MCF 10A (cell line): ENCODE results near the gene RD3L. TPM values are rescaled to one million over a fixed set of nuclear protein-coding genes. Genes with fewer than 3 reads are reported as not detected.
"Not testable (repeated sequence)": the region's sequence is repeated elsewhere in the genome, so short reads cannot be mapped to it uniquely, and the experiment has no call there.

ENCODE experiments used
- BruUV-seq: library from RNA; stranded (reverse); fragments of 400-500 nt; replicated peaks from 2 replicates; lab custom pipeline; 2021; lab: Mats Ljungman, UMichigan
- CTCF ChIA-PET: fragments of 300-600 bp; sonication (Branson Sonifier 250); formaldehyde crosslinking; extraction: SDS; loops from one replicate; lab custom pipeline; 2021; ENCODE audit warnings: antibody characterized with exemption, inconsistent platforms; lab: Yijun Ruan, JAX
- POLR2A ChIA-PET: fragments of 300-600, 350-650 bp; sonication (Branson Sonifier 250); formaldehyde crosslinking; extraction: SDS; loops from one replicate; lab custom pipeline; 2020; ENCODE audit warnings: antibody characterized with exemption, inconsistent platforms; lab: Yijun Ruan, JAX
- DNase-seq: peaks from one replicate; pipeline ENCODE4 v3.0.0-alpha.2; 2018; ENCODE audit not compliant: unreplicated experiment
- H3K27ac Mint-ChIP-seq: one replicate; pipeline ENCODE4 v1.8.0; 2022; ENCODE audit warnings: mild to moderate bottlenecking, low read depth, mixed read lengths; ENCODE audit not compliant: unreplicated experiment
- H3K27me3 Mint-ChIP-seq: one replicate; pipeline ENCODE4 v1.8.0; 2022; ENCODE audit warnings: mixed read lengths; ENCODE audit not compliant: insufficient read depth, unreplicated experiment
- H3K36me3 Mint-ChIP-seq: one replicate; pipeline ENCODE4 v1.8.0; 2022; ENCODE audit warnings: mild to moderate bottlenecking, moderate library complexity, mixed read lengths; ENCODE audit not compliant: insufficient read depth, unreplicated experiment
- H3K4me1 Mint-ChIP-seq: one replicate; pipeline ENCODE4 v1.8.0; 2022; ENCODE audit warnings: mixed read lengths; ENCODE audit not compliant: insufficient read depth, unreplicated experiment
- H3K4me3 Mint-ChIP-seq: one replicate; pipeline ENCODE4 v1.8.0; 2022; ENCODE audit warnings: mild to moderate bottlenecking, moderate library complexity, mixed read lengths; ENCODE audit not compliant: unreplicated experiment
- H3K9me3 Mint-ChIP-seq: one replicate; pipeline ENCODE4 v1.8.0; 2022; ENCODE audit warnings: mixed read lengths; ENCODE audit not compliant: unreplicated experiment
- intact Hi-C: fragments of 100-400 bp; cut with micrococcal nuclease; formaldehyde crosslinking; loops from 2 replicates; pipeline ENCODE4 v1.14.1; 2022
- total RNA-seq: library from RNA; stranded (reverse); gene quantifications from 2 replicates; pipeline ENCODE4 v1.2.3, GENCODE V29; 2022
- TF ChIP-seq, protein P1 (sequence below): fragments of 200-600 bp; IDR thresholded peaks from one replicate; pipeline ENCODE4 v1.8.0; 2022; ENCODE audit warnings: antibody characterized with exemption, mild to moderate bottlenecking; ENCODE audit not compliant: unreplicated experiment

Gene RD3L
- total RNA-seq, 1 experiment from 2014 or later = not detected

DNA sequence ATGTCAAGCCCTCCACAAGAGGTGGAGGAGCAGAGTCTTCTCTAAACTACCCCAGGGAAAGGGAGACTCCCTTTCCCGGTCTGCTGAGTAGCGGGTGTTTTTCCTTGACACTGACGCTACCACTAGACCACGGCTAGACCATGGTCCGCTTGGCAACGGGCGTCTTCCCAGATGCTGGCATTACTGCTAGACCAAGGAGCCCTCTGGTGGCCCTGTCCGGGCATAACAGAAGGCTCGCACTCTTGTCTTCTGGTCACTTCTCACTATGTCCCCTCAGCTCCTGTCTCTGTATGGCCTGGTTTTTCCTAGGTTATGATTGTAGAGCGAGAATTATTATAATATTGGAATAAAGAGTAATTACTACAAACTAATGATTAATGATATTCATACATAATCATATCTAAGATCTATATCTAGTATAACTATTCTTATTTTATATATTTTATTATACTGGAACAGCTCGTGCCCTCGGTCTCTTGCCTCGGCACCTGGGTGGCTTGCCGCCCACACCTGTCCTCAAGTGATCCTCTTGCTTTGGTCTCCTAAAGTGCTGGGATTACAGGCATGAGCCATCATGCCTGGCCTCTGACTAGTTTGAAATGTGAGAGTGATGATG is 38.4 kb upstream of the RD3L start:
- POLR2A ChIA-PET = interaction anchor here (0.6 to 1.9 kb wide), 4 partner anchors 48 to 173 kb away, joined by 3 to 5 read pairs (median 4); no protein-coding TSS in a partner anchor

DNA sequence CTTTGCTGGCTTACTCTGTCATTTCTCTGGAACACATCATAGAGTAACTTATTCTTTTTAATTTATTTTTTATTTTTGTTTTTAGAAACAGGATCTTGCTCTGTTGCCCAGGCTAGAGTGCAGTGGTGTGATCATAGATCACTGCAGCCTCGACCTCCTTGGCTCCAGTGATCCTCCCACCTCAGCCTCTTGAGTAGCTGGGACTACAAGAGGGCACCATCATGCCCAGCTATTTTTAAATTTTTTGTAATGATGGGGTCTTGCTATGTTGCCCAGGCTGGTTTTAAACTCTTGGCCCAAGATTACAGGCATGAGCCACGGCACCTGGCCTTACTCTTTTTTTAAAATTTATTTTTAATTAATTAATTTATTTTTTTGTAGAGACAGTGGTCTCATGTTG is 32.2 kb upstream of the RD3L start:
- H3K36me3 Mint-ChIP-seq = peaks cover 6% of the 10 kb centered on the region
- no peak overlapping the region for H3K27ac Mint-ChIP-seq
- TF ChIP-seq, protein P1, sequence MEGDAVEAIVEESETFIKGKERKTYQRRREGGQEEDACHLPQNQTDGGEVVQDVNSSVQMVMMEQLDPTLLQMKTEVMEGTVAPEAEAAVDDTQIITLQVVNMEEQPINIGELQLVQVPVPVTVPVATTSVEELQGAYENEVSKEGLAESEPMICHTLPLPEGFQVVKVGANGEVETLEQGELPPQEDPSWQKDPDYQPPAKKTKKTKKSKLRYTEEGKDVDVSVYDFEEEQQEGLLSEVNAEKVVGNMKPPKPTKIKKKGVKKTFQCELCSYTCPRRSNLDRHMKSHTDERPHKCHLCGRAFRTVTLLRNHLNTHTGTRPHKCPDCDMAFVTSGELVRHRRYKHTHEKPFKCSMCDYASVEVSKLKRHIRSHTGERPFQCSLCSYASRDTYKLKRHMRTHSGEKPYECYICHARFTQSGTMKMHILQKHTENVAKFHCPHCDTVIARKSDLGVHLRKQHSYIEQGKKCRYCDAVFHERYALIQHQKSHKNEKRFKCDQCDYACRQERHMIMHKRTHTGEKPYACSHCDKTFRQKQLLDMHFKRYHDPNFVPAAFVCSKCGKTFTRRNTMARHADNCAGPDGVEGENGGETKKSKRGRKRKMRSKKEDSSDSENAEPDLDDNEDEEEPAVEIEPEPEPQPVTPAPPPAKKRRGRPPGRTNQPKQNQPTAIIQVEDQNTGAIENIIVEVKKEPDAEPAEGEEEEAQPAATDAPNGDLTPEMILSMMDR = no peak
- DNase-seq = no peak
- ChIA-PET POLR2A (interaction anchor here (0.7 kb wide), 1 partner anchor 63 kb away, joined by 3 read pairs; no protein-coding TSS in a partner anchor), CTCF (interaction anchor here (1.1 kb wide), 1 partner anchor 53 kb away, joined by 3 read pairs; a partner anchor contains a TSS)
- no TSS peak for BruUV-seq
- no peaks in the 10 kb centered on the region for H3K9me3 Mint-ChIP-seq
- no peak overlapping the region for H3K4me3 Mint-ChIP-seq
- H3K4me1 Mint-ChIP-seq = no peaks in the 10 kb centered on the region
- no peaks in the 10 kb centered on the region for H3K27me3 Mint-ChIP-seq
- intact Hi-C loops = no loop called here

More for the DNA sequence above, 38.4 kb upstream of the RD3L start:
- not testable (repeated sequence) for H3K4me1 Mint-ChIP-seq, H3K36me3 Mint-ChIP-seq, H3K4me3 Mint-ChIP-seq, H3K9me3 Mint-ChIP-seq, H3K27ac Mint-ChIP-seq, BruUV-seq, H3K27me3 Mint-ChIP-seq
- TF ChIP-seq, protein P1 = peak; percentile 89
- DNase-seq = peak; percentile 36
- intact Hi-C loops = loop anchor here (1.0 to 2.0 kb wide), 2 partner anchors 70 to 172 kb away; no protein-coding TSS in a partner anchor
- CTCF ChIA-PET = interaction anchor here (0.6 to 6.9 kb wide), 27 partner anchors 9 to 1390 kb away, joined by 3 to 99 read pairs (median 5); no protein-coding TSS in a partner anchor

DNA sequence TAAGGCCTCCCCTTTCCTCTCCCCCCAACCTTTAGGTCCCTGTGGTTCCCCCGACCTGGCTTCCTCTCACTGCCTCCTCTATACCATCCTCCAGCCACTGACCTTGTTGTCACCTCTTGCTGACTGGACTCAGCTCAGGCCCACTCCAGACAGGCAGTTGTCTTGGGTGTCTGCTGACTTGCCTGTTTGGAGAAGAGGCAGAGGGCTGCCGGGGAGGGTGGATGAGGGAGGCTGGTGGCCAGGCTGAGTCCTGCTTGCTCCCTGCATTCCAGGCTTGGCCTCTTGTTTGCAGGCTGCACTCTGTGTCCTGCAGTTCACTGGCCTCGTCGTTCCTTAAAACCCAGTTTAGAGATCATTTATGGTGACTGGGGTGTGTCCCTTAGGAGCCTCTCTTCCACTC is 31.0 kb upstream of the RD3L start:
- ChIA-PET CTCF (interaction anchor here (0.6 to 0.7 kb wide), 2 partner anchors 52 to 1752 kb away, joined by 3 read pairs; no protein-coding TSS in a partner anchor), POLR2A (interaction anchor here (0.6 kb wide), 1 partner anchor 161 kb away, joined by 3 read pairs; no protein-coding TSS in a partner anchor)
- H3K4me3 Mint-ChIP-seq = no peak overlapping the region
- no peaks in the 10 kb centered on the region for H3K4me1 Mint-ChIP-seq
- no TSS peak for BruUV-seq
- H3K27me3 Mint-ChIP-seq = no peaks in the 10 kb centered on the region
- no peaks in the 10 kb centered on the region for H3K9me3 Mint-ChIP-seq
- TF ChIP-seq, protein P1 = no peak
- H3K27ac Mint-ChIP-seq = no peak overlapping the region
- no peak for DNase-seq
- intact Hi-C loops = no loop called here
- H3K36me3 Mint-ChIP-seq = no peaks in the 10 kb centered on the region

DNA sequence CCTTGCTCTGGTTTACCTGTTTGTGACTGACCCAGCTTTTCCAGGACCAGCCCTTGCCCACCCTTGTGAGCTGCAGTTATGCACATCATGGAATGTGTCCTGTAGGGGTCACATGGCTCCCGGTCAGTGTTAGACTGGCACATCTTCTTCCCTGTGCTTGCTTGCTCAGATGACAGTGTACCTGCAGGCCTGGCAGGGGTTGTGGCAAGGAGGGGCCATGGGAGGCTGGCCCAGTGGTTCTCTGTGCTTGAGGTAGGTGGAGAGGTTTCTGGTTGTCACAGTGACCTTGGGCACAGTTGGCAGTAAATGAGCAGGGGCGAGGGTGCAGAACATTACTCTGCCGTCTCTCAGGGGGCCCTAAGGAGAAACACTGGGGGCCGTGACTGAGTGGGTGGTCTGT is 27.6 kb upstream of the RD3L start:
- intact Hi-C loops = no loop called here
- H3K27me3 Mint-ChIP-seq = no peaks in the 10 kb centered on the region
- no peak overlapping the region for H3K4me3 Mint-ChIP-seq
- TF ChIP-seq, protein P1 = no peak
- no peaks in the 10 kb centered on the region for H3K36me3 Mint-ChIP-seq
- H3K9me3 Mint-ChIP-seq = no peaks in the 10 kb centered on the region
- DNase-seq = no peak
- no TSS peak for BruUV-seq
- H3K4me1 Mint-ChIP-seq = no peaks in the 10 kb centered on the region
- CTCF ChIA-PET = interaction anchor here (1.5 kb wide), 1 partner anchor 11 kb away, joined by 5 read pairs; no protein-coding TSS in a partner anchor
- POLR2A ChIA-PET = interaction anchor here (1.1 kb wide), 1 partner anchor 37 kb away, joined by 3 read pairs; no protein-coding TSS in a partner anchor
- no peak overlapping the region for H3K27ac Mint-ChIP-seq
